ENCODE measurements around the gene KRT7.

The KRT7 gene

GRCh38 chr12:52259657-52260243 lies 26.7 kb downstream of the KRT7 start:
- H3K9me3 ChIP-seq (ENCODE audit: low read length): no peaks in the 10 kb centered on the region
- H3K27me3 ChIP-seq (ENCODE audit: insufficient read depth, low read length): peaks cover 25% of the 10 kb centered on the region
- no peaks in the 10 kb centered on the region for H3K36me3 ChIP-seq (ENCODE audit: insufficient read depth, low read length)

GRCh38 chr12:52260361-52261207 lies 27.5 kb downstream of the KRT7 start:
- H3K27me3 ChIP-seq (ENCODE audit: insufficient read depth, low read length): peaks cover 25% of the 10 kb centered on the region
- no peak overlapping the region for H3K4me3 ChIP-seq (ENCODE audit: low read length)
- H3K36me3 ChIP-seq (ENCODE audit: insufficient read depth, low read length): no peaks in the 10 kb centered on the region
- H2AFZ ChIP-seq (ENCODE audit: low read depth, low read length): no peak overlapping the region
- no peaks in the 10 kb centered on the region for H3K9me3 ChIP-seq (ENCODE audit: low read length)
- peaks cover 3% of the 10 kb centered on the region for H3K4me1 ChIP-seq (ENCODE audit: insufficient read depth, low read length)

More at GRCh38 chr12:52259657-52260243, 26.7 kb downstream of the KRT7 start:
- no peak overlapping the region for H2AFZ ChIP-seq (ENCODE audit: low read depth, low read length)
- peaks cover 3% of the 10 kb centered on the region for H3K4me1 ChIP-seq (ENCODE audit: insufficient read depth, low read length)
- H3K4me3 ChIP-seq (ENCODE audit: low read length): no peak overlapping the region

- H3K27me3 ChIP-seq (ENCODE audit: insufficient read depth, low read length): peaks cover 25% of the 10 kb centered on the region
- H3K36me3 ChIP-seq (ENCODE audit: insufficient read depth, low read length): no peaks in the 10 kb centered on the region
- no peaks in the 10 kb centered on the region for H3K9me3 ChIP-seq (ENCODE audit: low read length)
- no peak overlapping the region for H2AFZ ChIP-seq (ENCODE audit: low read depth, low read length)
- peaks cover 3% of the 10 kb centered on the region for H3K4me1 ChIP-seq (ENCODE audit: insufficient read depth, low read length)
- H3K4me3 ChIP-seq (ENCODE audit: low read length): no peak overlapping the region
Measured at GRCh38 chr12:52261208-52261484, 28.1 kb downstream of the KRT7 start.

GRCh38 chr12:52262286-52262685 lies 29.2 kb downstream of the KRT7 start:
- no peak overlapping the region for H2AFZ ChIP-seq (ENCODE audit: low read depth, low read length)
- peaks cover 3% of the 10 kb centered on the region for H3K4me1 ChIP-seq (ENCODE audit: insufficient read depth, low read length)
- no peak overlapping the region for H3K4me3 ChIP-seq (ENCODE audit: low read length)
- no peaks in the 10 kb centered on the region for H3K36me3 ChIP-seq (ENCODE audit: insufficient read depth, low read length)
- H3K9me3 ChIP-seq (ENCODE audit: low read length): no peaks in the 10 kb centered on the region
- peaks cover 19% of the 10 kb centered on the region for H3K27me3 ChIP-seq (ENCODE audit: insufficient read depth, low read length)

- no peaks in the 10 kb centered on the region for H3K36me3 ChIP-seq (ENCODE audit: insufficient read depth, low read length)
- peaks cover 9% of the 10 kb centered on the region for H3K27me3 ChIP-seq (ENCODE audit: insufficient read depth, low read length)
- H3K4me1 ChIP-seq (ENCODE audit: insufficient read depth, low read length): peaks cover 3% of the 10 kb centered on the region
- H3K4me3 ChIP-seq (ENCODE audit: low read length): no peak overlapping the region
- no peak overlapping the region for H2AFZ ChIP-seq (ENCODE audit: low read depth, low read length)
- H3K9me3 ChIP-seq (ENCODE audit: low read length): no peaks in the 10 kb centered on the region
Measured at GRCh38 chr12:52263761-52264434, 30.9 kb downstream of the KRT7 start.

GRCh38 chr12:52264435-52264825 lies 31.4 kb downstream of the KRT7 start:
- Histone ChIP-seq H3K4me1 (ENCODE audit: insufficient read depth, low read length) (peaks cover 3% of the 10 kb centered on the region), H3K27me3 (ENCODE audit: insufficient read depth, low read length) (peaks cover 3% of the 10 kb centered on the region), H2AFZ (ENCODE audit: low read depth, low read length) (no peak overlapping the region), H3K9me3 (ENCODE audit: low read length) (no peaks in the 10 kb centered on the region), H3K36me3 (ENCODE audit: insufficient read depth, low read length) (no peaks in the 10 kb centered on the region), H3K4me3 (ENCODE audit: low read length) (no peak overlapping the region)

- Histone ChIP-seq H3K36me3 (ENCODE audit: insufficient read depth, low read length) (no peaks in the 10 kb centered on the region), H3K27me3 (ENCODE audit: insufficient read depth, low read length) (no peaks in the 10 kb centered on the region), H3K4me1 (ENCODE audit: insufficient read depth, low read length) (no peaks in the 10 kb centered on the region), H2AFZ (ENCODE audit: low read depth, low read length) (no peak overlapping the region), H3K4me3 (ENCODE audit: low read length) (no peak overlapping the region), H3K9me3 (ENCODE audit: low read length) (no peaks in the 10 kb centered on the region)
Measured at GRCh38 chr12:52266514-52266913, 33.5 kb downstream of the KRT7 start.

GRCh38 chr12:52267266-52267665 lies 34.2 kb downstream of the KRT7 start:
- Histone ChIP-seq H3K4me1 (ENCODE audit: insufficient read depth, low read length) (no peaks in the 10 kb centered on the region), H3K4me3 (ENCODE audit: low read length) (no peak overlapping the region), H3K27me3 (ENCODE audit: insufficient read depth, low read length) (no peaks in the 10 kb centered on the region), H3K9me3 (ENCODE audit: low read length) (no peaks in the 10 kb centered on the region), H2AFZ (ENCODE audit: low read depth, low read length) (no peak overlapping the region), H3K36me3 (ENCODE audit: insufficient read depth, low read length) (no peaks in the 10 kb centered on the region)

- Histone ChIP-seq H3K27me3 (ENCODE audit: insufficient read depth, low read length) (no peaks in the 10 kb centered on the region), H3K9me3 (ENCODE audit: low read length) (no peaks in the 10 kb centered on the region), H3K4me1 (ENCODE audit: insufficient read depth, low read length) (no peaks in the 10 kb centered on the region), H3K4me3 (ENCODE audit: low read length) (no peak overlapping the region), H3K36me3 (ENCODE audit: insufficient read depth, low read length) (no peaks in the 10 kb centered on the region), H2AFZ (ENCODE audit: low read depth, low read length) (no peak overlapping the region)
Measured at GRCh38 chr12:52267699-52268098, 34.7 kb downstream of the KRT7 start.

GRCh38 chr12:52268212-52268611 lies 35.2 kb downstream of the KRT7 start:
- Histone ChIP-seq H3K36me3 (ENCODE audit: insufficient read depth, low read length) (no peaks in the 10 kb centered on the region), H3K4me3 (ENCODE audit: low read length) (no peak overlapping the region), H2AFZ (ENCODE audit: low read depth, low read length) (no peak overlapping the region), H3K4me1 (ENCODE audit: insufficient read depth, low read length) (no peaks in the 10 kb centered on the region), H3K9me3 (ENCODE audit: low read length) (no peaks in the 10 kb centered on the region), H3K27me3 (ENCODE audit: insufficient read depth, low read length) (no peaks in the 10 kb centered on the region)

GRCh38 chr12:52270541-52271070 lies 37.6 kb downstream of the KRT7 start:
- no peaks in the 10 kb centered on the region for H3K36me3 ChIP-seq (ENCODE audit: insufficient read depth, low read length)
- H3K4me1 ChIP-seq (ENCODE audit: insufficient read depth, low read length): no peaks in the 10 kb centered on the region
- H3K9me3 ChIP-seq (ENCODE audit: low read length): no peaks in the 10 kb centered on the region
- no peak overlapping the region for H3K4me3 ChIP-seq (ENCODE audit: low read length)
- no peak overlapping the region for H2AFZ ChIP-seq (ENCODE audit: low read depth, low read length)
- no peaks in the 10 kb centered on the region for H3K27me3 ChIP-seq (ENCODE audit: insufficient read depth, low read length)

GRCh38 chr12:52271158-52271557 lies 38.1 kb downstream of the KRT7 start:
- Histone ChIP-seq H3K4me1 (ENCODE audit: insufficient read depth, low read length) (no peaks in the 10 kb centered on the region), H3K36me3 (ENCODE audit: insufficient read depth, low read length) (no peaks in the 10 kb centered on the region), H3K4me3 (ENCODE audit: low read length) (no peak overlapping the region), H3K9me3 (ENCODE audit: low read length) (no peaks in the 10 kb centered on the region), H2AFZ (ENCODE audit: low read depth, low read length) (no peak overlapping the region), H3K27me3 (ENCODE audit: insufficient read depth, low read length) (no peaks in the 10 kb centered on the region)

- H3K36me3 ChIP-seq (ENCODE audit: insufficient read depth, low read length): no peaks in the 10 kb centered on the region
- H3K4me3 ChIP-seq (ENCODE audit: low read length): no peak within 1 kb of the TSS
- no peak within 1 kb of the TSS for H2AFZ ChIP-seq (ENCODE audit: low read depth, low read length)
- H3K9me3 ChIP-seq (ENCODE audit: low read length): no peaks in the 10 kb centered on the region
- H3K27me3 ChIP-seq (ENCODE audit: insufficient read depth, low read length): peaks cover 4% of the 10 kb centered on the region
- H3K4me1 ChIP-seq (ENCODE audit: insufficient read depth, low read length): peaks cover 3% of the 10 kb centered on the region
Measured at GRCh38 chr12:52274521-52275120, 41.6 kb downstream of the KRT7 start, which contains the start of gene KRT86. Gene KRT86, plus strand, starts transcription at chr12:52274645. Its CDS starts 27,272 bp downstream, at chr12:52301917.

Data from neuron (in vitro differentiated cells).